ENCODE data around the gene WIZ. TPM values are rescaled to one million over a fixed set of nuclear protein-coding genes. Genes with fewer than 3 reads are reported as not detected.
"Not testable (repeated sequence)": the region's sequence is repeated elsewhere in the genome, so short reads cannot be mapped to it uniquely, and the experiment has no call there.

Gene WIZ
- polyA plus RNA-seq, 3 donors from 2014 or later = 0.78 to 1.5 TPM; not detected in 1

DNA sequence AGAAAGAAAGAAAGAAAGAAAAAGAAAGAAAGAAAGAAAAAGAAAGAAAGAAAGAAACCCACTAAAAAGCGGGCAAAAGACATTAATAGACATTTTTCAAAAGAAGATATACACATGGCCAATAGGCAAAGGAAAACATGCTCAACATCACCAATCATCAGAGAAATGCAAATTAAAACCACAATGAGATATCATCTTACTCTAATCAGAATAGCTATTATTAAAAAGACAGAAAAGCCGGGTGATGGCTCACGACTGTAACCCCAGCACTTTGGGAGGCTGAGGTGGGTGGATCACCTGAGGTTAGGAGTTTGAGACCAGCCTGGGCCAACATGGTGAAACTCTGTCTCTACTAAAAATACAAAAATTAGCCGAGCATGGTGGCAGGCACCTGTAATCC lies 24.1 kb upstream of the WIZ start:
- H3K27me3 Mint-ChIP-seq (ENCODE audit: low read depth in 3 of 3); H3K4me3 Mint-ChIP-seq; DNase-seq; H3K27ac Mint-ChIP-seq; H3K9me3 Mint-ChIP-seq; H3K36me3 Mint-ChIP-seq: not testable (repeated sequence)
- H3K4me1 Mint-ChIP-seq = peaks cover 19 to 29% of the 10 kb centered on the region in 2 donors

DNA sequence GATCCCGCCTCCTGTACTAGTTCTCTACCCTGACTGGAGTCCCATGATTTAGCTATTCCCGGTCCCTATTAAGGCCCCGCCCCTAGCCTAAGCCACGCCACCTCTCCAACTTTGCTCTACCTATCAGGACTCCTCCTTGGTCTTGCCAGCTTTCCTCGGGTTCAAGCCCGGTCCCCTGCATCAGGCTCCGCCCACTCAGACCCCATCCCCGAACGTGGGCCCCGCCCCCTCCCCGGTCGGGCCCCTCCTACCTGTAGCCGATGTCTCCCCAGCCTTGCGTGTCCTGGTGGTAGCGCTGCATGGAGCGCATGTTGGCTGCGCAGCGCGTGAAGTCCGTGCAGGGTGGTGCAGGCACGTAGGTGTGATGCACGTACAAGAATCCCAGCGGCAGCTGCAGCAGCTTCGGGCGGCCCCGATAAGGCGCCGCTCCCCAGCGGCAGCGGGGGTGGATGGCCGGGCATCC lies 21.9 kb upstream of the WIZ start:
- peaks cover 39 to 44% of the 10 kb centered on the region in 2 donors for H3K4me1 Mint-ChIP-seq
- DNase-seq = no peak
- peaks cover 2 to 9% (median 6%) of the 10 kb centered on the region in 3 donors for H3K27me3 Mint-ChIP-seq (ENCODE audit: low read depth in 3 of 3)
- no peaks in the 10 kb centered on the region for H3K9me3 Mint-ChIP-seq
- no peaks in the 10 kb centered on the region for H3K36me3 Mint-ChIP-seq
- peak overlapping the region in 1 of 6 donors; percentile 24 for H3K27ac Mint-ChIP-seq
- peak overlapping the region in 4 of 5 donors; percentile 23 to 45 (median 30) for H3K4me3 Mint-ChIP-seq

DNA sequence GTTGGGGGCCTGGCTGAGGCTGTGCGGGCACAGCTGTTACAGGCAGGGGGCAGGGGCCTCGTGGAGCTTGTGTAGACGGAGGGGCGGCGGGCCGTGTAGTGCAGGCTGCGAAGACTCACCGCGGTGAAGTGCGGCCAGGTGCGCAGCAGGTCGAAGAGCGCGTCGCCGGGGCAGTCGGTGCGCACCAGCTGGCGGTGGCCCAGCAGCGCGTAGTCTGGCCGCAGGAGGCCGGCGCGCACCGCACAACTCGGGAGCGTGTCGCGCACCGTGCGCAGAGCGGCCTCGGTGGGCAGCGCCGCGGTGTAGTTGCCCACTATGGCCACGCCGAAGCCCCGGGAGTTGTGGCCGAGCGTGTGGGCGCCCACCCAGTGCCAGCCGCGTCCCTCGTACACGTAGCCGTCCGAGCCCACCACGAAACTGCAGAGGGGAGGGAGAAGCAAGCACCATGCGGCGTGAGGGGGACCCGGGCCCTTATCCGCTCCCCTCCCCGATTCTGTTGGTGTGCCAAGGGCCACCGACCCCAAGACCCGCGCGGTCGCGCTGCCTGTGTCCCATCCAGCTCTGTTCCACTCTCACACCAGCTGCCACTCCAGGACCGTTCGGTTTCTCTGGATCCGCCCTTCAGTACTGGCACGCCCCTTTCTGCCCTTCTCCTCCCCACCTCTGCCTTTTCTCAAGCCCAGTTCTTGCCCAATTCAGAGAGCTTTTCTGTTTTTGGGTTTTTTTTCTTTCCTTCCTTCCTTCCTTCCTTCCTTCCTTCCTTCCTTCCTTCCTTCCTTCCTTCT lies 19.9 kb upstream of the WIZ start:
- H3K27me3 Mint-ChIP-seq (ENCODE audit: low read depth in 3 of 3) = peaks cover 2 to 7% (median 6%) of the 10 kb centered on the region in 3 donors
- peak in 2 of 3 donors; percentile 24 to 30 for DNase-seq
- H3K4me1 Mint-ChIP-seq = peaks cover 41 to 47% of the 10 kb centered on the region in 2 donors
- peak overlapping the region; percentile 74 to 90 (median 83) for H3K4me3 Mint-ChIP-seq
- no peaks in the 10 kb centered on the region for H3K36me3 Mint-ChIP-seq
- H3K27ac Mint-ChIP-seq = peak overlapping the region in 3 of 6 donors; percentile 12 to 86 (median 58)
- no peaks in the 10 kb centered on the region for H3K9me3 Mint-ChIP-seq

DNA sequence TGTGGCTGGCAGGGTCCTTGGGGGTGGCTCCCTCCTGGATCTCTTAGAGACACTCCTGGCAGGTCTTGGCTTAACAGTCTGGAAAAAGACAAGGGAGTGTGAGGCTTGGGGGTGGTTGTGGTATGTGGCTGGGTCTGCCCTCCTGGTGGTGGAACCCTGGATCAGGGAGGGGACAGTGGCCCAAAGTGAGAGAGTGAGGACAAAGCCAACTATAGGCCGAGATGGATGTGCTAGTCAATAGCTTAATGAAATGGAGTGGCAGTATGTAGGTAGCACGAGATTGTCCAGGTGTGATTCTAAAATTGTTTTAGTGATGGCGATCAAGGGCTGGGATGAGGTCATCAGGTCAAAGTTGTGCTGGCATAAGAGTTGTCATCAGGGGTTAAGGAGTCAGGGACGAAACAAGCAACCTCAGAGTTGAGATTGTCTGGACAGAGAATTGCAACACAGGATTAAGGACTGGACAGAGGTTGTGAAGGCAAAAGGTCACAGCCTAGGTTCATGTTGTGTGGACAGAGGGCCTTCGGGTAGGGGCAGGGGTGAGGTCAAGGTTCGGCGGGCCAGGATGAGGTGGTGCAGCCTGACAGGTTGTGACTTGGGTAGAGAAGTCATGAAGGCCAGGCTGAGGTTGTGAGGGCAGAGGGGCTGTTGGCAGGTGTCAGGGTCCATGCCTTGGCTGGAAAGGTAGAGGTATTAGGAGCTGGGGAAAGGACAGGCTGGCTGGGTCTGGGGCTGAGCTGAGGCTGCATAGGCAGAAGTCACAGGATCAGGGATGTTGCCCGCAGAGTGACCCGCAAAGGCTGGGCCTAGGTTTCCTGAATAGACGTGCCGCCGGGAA lies 19.1 kb upstream of the WIZ start:
- no peak for DNase-seq
- no peaks in the 10 kb centered on the region for H3K36me3 Mint-ChIP-seq
- H3K4me3 Mint-ChIP-seq = peak overlapping the region; percentile 74 to 90 (median 83)
- H3K9me3 Mint-ChIP-seq = no peaks in the 10 kb centered on the region
- peak overlapping the region in 3 of 6 donors; percentile 58 to 81 (median 66) for H3K27ac Mint-ChIP-seq
- H3K4me1 Mint-ChIP-seq = peaks cover 45 to 51% of the 10 kb centered on the region in 2 donors
- peaks cover 2 to 5% (median 4%) of the 10 kb centered on the region in 3 donors for H3K27me3 Mint-ChIP-seq (ENCODE audit: low read depth in 3 of 3)

DNA sequence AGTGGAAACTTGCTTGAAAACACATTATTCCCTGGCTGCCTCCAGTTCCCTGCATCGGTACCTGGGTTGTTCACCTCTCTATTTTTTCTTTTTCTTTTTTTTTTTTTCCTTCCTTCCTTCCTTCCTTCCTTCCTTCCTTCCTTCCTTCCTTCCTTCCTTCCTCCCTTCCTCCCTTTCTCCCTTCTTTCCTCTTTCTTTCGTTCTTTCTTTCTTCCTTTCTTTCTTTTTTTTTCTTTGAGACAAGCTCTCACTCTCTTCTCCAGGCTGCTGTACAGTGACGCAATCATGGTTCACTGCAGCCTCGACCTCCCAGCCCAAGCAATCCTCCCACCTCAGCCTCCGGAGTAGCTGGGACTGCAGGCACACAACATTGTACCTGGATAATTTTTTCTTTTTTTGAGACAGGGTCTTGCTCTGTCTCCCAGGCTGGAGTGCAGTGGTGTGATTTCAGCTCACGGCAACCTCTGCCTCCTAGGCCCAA lies 18.0 kb upstream of the WIZ start:
- Mint-ChIP-seq H3K4me3 (peak overlapping the region in 3 of 5 donors; percentile 18 to 78 (median 51)), H3K36me3 (peaks cover 0 to 6% (median 0%) of the 10 kb centered on the region in 3 donors), H3K4me1 (peaks cover 56 to 60% of the 10 kb centered on the region in 2 donors), H3K27me3 (ENCODE audit: low read depth in 3 of 3) (peaks cover 2 to 9% (median 4%) of the 10 kb centered on the region in 3 donors), H3K9me3 (no peaks in the 10 kb centered on the region), H3K27ac (peak overlapping the region; percentile 17 to 93 (median 70))
- no peak for DNase-seq

DNA sequence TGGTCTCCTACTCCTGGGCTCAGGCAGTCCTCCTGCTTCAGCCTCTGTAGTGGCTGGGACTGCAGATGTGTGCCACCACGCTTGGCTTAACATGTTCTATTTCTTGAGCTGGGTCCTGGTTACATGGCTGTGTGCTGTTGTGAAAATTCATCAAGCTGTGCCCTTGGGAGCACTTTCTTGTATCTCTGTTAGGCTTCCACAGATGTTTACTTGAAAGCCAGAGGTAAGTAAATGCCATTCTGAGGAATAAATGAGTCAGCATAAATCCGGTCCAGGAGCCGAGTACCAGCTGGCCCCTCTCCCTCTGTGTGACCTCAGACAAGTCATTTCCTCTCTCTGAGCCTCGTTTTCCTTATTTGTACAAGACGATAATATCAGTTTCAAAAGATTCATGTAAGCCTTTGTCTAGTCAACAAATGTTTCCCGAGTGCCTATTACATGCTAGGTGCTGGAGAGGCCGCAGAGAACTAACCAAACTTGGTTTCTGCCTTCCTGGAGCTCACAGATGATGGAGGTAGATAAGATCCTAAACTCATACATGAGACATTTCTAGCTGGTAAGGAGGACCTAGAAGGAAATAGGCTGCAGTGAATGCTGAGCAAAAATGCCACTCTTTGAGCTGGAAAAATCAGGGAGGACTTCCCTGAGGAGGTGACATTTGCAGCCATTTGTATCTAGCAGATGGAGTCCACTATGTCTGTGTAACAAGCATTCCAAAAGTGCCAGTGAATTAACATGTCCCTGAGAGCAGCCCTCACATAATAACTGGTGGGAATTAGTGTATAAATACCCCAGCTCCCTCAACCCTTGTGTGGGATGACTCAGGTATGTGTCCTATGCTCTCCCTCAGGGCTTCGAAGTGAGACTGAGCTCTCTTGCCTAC lies 17.3 kb upstream of the WIZ start:
- Mint-ChIP-seq H3K9me3 (no peaks in the 10 kb centered on the region), H3K4me3 (peak overlapping the region; percentile 53 to 78 (median 60)), H3K4me1 (peaks cover 62 to 67% of the 10 kb centered on the region in 2 donors), H3K36me3 (peaks cover 0 to 6% (median 5%) of the 10 kb centered on the region in 3 donors), H3K27ac (peak overlapping the region; percentile 56 to 94 (median 89)), H3K27me3 (ENCODE audit: low read depth in 3 of 3) (peaks cover 2 to 9% (median 4%) of the 10 kb centered on the region in 3 donors)
- DNase-seq = peak in 1 of 3 donors; percentile 29

DNA sequence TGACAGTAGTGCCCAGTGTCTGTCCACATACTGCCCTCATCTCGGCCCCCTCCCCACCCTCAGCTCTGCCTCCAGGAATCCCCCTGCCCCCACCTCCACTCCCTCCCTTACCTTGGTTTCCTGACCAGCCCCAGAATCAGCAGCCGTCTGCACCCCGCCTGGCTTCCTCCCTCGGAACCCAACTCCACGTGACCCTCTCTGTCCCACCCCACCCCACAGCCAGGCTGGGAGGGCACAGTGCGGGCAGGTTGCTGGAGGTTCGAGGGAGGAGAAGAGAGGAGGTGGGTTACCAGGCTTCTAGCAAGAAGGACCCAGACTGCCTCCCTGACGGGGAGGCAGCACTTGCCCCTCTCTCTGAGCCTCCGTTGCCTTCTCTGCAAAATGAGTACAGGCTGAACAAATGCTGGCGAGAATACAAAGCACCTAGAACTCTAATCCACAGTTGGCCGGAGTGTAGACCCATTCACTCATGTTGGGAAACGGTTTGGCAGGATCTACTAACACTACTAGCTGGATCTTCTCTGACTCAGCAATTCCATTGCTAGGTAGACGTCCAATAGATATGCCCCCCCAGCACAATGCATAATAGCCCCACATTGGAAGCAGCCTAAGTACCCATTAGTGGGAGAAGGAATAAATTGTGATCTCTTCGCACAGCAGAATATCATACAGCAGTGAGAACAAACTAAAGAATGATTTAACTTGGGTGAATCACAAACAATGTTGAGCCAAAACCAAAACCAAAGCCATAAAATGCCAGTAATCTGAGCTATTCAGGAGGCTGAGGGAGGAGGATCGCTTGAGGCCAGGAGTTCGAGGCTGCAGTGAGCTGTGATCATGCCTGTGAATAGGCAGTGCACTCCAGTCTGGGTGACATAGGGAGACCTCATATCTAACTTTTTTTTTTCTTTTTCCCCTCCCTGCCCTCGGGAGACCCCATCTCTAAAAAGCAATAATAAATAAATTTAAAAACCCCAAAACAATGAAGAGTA lies 14.9 kb upstream of the WIZ start, which contains the start of gene RASAL3:
TSS of gene RASAL3 (minus strand) at position 151 of the 992 bp plus-strand sequence. CDS start 186 bp downstream, outside the sequence.
- peaks cover 2 to 7% (median 4%) of the 10 kb centered on the region in 3 donors for H3K27me3 Mint-ChIP-seq (ENCODE audit: low read depth in 3 of 3)
- H3K9me3 Mint-ChIP-seq = no peaks in the 10 kb centered on the region
- peak; percentile 60 to 68 (median 65) for DNase-seq
- H3K27ac Mint-ChIP-seq = peak within 1 kb of the TSS; percentile 94 to 98 (median 96)
- peak within 1 kb of the TSS; percentile 92 to 97 (median 95) for H3K4me3 Mint-ChIP-seq
- peaks cover 5 to 16% (median 5%) of the 10 kb centered on the region in 3 donors for H3K36me3 Mint-ChIP-seq
- H3K4me1 Mint-ChIP-seq = peaks cover 68 to 73% of the 10 kb centered on the region in 2 donors

DNA sequence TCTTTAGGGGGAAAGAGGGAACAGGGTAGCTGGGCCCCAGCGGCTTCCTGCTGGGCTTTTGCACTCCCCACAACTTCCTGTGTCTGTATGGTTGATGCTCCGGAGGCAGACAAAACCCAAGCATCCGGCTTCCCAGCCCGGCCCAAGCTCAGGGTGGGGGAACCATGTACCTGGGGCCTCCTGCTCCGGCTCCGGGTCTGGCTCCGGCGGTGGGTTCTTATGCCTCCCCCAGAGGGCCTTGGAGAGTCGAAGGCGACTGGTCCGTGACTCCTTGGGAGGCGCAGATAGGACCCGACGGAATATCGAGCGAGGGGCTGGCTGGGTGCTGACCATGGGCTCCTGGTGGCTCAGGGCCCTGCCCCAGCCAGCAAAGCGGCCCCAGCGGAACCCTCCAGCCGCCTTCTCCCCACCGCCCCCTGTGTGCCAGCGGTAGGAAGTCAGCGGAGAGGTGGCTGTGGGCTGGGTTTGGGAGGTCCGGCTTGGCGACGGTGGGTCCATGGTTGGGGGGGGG lies 14.2 kb upstream of the WIZ start:
- DNase-seq = peak; percentile 79 to 82 (median 79)
- peak overlapping the region; percentile 93 to 98 (median 95) for H3K27ac Mint-ChIP-seq
- H3K36me3 Mint-ChIP-seq = peaks cover 5 to 18% (median 5%) of the 10 kb centered on the region in 3 donors
- H3K4me1 Mint-ChIP-seq = peaks cover 63 to 67% of the 10 kb centered on the region in 2 donors
- peaks cover 2 to 6% (median 3%) of the 10 kb centered on the region in 3 donors for H3K27me3 Mint-ChIP-seq (ENCODE audit: low read depth in 3 of 3)
- no peaks in the 10 kb centered on the region for H3K9me3 Mint-ChIP-seq
- peak overlapping the region; percentile 92 to 97 (median 95) for H3K4me3 Mint-ChIP-seq

DNA sequence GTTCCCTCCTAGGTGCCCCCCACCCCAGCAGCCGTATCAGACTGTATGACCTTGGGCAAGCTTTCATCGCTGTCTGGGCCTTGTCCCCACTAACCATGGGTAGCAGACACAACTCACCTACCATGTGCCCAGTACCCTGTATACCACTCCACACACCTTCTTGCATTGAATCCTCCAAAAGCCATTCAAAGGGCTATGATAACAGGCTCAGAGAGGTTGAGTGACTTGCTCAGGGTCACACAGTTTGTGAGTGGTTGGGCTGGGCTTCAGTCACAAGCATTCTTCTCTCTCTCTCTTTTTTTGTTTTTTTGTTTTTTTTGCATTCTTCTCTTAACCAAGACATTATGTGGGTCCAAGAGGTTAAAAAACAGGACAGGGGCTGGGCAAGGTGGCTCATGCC lies 11.9 kb upstream of the WIZ start:
- no peaks in the 10 kb centered on the region for H3K9me3 Mint-ChIP-seq
- peak overlapping the region in 3 of 5 donors; percentile 10 to 97 (median 94) for H3K4me3 Mint-ChIP-seq
- no peak for DNase-seq
- peaks cover 41 to 45% of the 10 kb centered on the region in 2 donors for H3K4me1 Mint-ChIP-seq
- peak overlapping the region; percentile 74 to 96 (median 94) for H3K27ac Mint-ChIP-seq
- H3K36me3 Mint-ChIP-seq = peaks cover 5 to 24% (median 5%) of the 10 kb centered on the region in 3 donors
- peaks cover 0 to 4% (median 0%) of the 10 kb centered on the region in 3 donors for H3K27me3 Mint-ChIP-seq (ENCODE audit: low read depth in 3 of 3)

DNA sequence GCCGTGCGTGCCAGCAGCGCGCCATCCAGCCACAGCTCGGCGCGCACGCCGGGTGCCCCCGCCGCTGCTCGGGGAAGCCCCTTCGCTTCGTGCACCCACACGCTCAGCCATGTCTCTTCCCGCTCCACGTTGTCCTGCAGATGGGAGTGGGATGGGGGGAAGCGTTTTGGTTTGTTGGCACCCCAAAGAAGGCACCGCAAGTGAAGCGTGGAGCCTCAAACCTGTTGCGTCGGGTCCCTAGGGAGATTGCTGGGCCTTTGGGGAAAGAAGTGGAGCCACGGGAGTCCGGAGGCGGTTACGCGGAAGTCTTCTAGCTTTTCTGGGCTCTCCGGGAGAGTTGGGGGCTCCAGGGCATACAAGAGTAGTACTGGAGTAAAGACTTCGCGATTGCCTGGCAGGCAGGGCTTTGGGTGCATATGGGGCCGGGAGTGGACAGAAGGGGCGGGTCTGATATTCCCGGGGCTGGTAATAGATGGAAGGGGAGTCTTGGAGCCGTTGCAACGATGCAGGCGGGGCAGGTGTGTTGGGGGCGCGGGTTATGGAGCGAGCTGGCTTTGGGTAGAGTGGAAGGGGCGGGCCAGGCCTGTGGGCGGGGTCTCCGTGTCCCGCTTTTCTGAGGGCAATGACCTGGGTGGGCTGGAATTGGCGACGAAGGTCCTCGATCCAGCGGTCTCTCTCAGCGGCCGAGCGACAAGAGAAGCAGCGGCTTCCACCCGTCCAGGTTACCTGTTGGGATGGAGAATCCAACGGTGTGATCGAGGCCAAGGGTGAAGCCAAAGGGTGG lies 8.1 kb upstream of the WIZ start:
- Mint-ChIP-seq H3K27ac (no peak overlapping the region), H3K4me1 (peaks cover 31 to 37% of the 10 kb centered on the region in 2 donors), H3K27me3 (ENCODE audit: low read depth in 3 of 3) (peaks cover 0 to 3% (median 0%) of the 10 kb centered on the region in 3 donors), H3K4me3 (no peak overlapping the region), H3K9me3 (no peaks in the 10 kb centered on the region), H3K36me3 (peaks cover 17 to 46% (median 17%) of the 10 kb centered on the region in 3 donors)
- no peak for DNase-seq

Measured in immature natural killer cell (primary cell).